AG08396 (cell line): ENCODE data around the gene GEMIN5.

ENCODE experiments used
- DNase-seq: peaks from one replicate; pipeline ENCODE4 v3.0.0; 2012; ENCODE audit warnings: low spot score, mixed read lengths

The GEMIN5 gene

GRCh38 chr5:154849264-154849785 lies 88.7 kb downstream of the GEMIN5 start:
- no peak for DNase-seq

GRCh38 chr5:154844809-154845208 lies 93.2 kb downstream of the GEMIN5 start:
- no peak for DNase-seq

- DNase-seq: no peak
Measured at GRCh38 chr5:154842689-154843530, 95.1 kb downstream of the GEMIN5 start.

GRCh38 chr5:154841273-154841661 lies 96.7 kb downstream of the GEMIN5 start:
- DNase-seq: no peak

- DNase-seq: no peak
Measured at GRCh38 chr5:154840435-154841272, 97.4 kb downstream of the GEMIN5 start.
